OCI-LY3 (cell line): Measurements from ENCODE around the gene NMNAT1.
A peak's percentile ranks its signal among the peaks of the same experiment; 100 is the strongest.

ENCODE experiments used
- H2AFZ ChIP-seq: fragments of 200-600, 300-600 bp; shearing (Covaris generic); 2 replicates; pipeline ENCODE4 v1.6.0; 2014; ENCODE audit warnings: antibody characterized with exemption, low read depth, low read length
- H3K27ac ChIP-seq: fragments of 200-600, 300-600 bp; sonication (generic); 2 replicates; pipeline ENCODE4 v1.5.1; 2014; ENCODE audit warnings: mild to moderate bottlenecking, low read length, moderate library complexity, mixed read lengths
- H3K27me3 ChIP-seq: fragments of 200-600, 300-600 bp; sonication (generic); 2 replicates; pipeline ENCODE4 v1.6.1; 2014; ENCODE audit warnings: low read depth, low read length, mixed read lengths
- H3K36me3 ChIP-seq: fragments of 200-600, 300-600 bp; sonication (generic); replicated peaks from 2 replicates; pipeline ENCODE3; 2014; ENCODE audit warnings: low read depth, low read length, mixed read lengths
- H3K4me1 ChIP-seq: fragments of 300-600, 200-600 bp; sonication (generic); 2 replicates; pipeline ENCODE4 v1.6.1; 2014; ENCODE audit warnings: low read length, mixed read lengths
- H3K4me2 ChIP-seq: fragments of 200-600, 300-600 bp; sonication (generic); 2 replicates; pipeline ENCODE4 v1.6.1; 2014; ENCODE audit warnings: low read length, mixed read lengths
- H3K4me3 ChIP-seq: fragments of 300-600, 200-600 bp; sonication (generic); 2 replicates; pipeline ENCODE4 v1.5.1; 2014; ENCODE audit warnings: antibody characterized with exemption, mild to moderate bottlenecking, low read length, moderate library complexity
- H3K79me2 ChIP-seq: fragments of 300-600, 200-600 bp; shearing (Covaris generic); 2 replicates; pipeline ENCODE4 v1.6.1; 2014; ENCODE audit warnings: mild to moderate bottlenecking, low read length, mixed read lengths
- H3K9ac ChIP-seq: fragments of 300-600, 200-600 bp; shearing (Covaris generic); 2 replicates; pipeline ENCODE4 v1.6.0; 2014; ENCODE audit warnings: mild to moderate bottlenecking, low read length, moderate library complexity
- H3K9me3 ChIP-seq: fragments of 200-600, 300-600 bp; shearing (Covaris generic); 2 replicates; pipeline ENCODE4 v1.6.1; 2014; ENCODE audit warnings: low read length, mixed read lengths; ENCODE audit not compliant: insufficient read depth
- H4K20me1 ChIP-seq: fragments of 200-600, 300-600 bp; sonication (generic); 2 replicates; pipeline ENCODE4 v1.6.1; 2016; ENCODE audit warnings: low read length, mixed read lengths; ENCODE audit not compliant: insufficient read depth
- EZH2phosphoT487 ChIP-seq: fragments of 200-600 bp; shearing (Covaris generic); IDR thresholded peaks from 2 replicates; pipeline ENCODE4 v1.6.1; 2018; ENCODE audit warnings: antibody characterized with exemption, mixed run types, low read depth
- TF ChIP-seq, protein P1 (sequence below): fragments of 200-600, 300-600 bp; sonication (generic); IDR thresholded peaks from 2 replicates; pipeline ENCODE4 v1.5.1; 2014; ENCODE audit warnings: antibody characterized with exemption, low read length, low read depth

Gene NMNAT1

DNA sequence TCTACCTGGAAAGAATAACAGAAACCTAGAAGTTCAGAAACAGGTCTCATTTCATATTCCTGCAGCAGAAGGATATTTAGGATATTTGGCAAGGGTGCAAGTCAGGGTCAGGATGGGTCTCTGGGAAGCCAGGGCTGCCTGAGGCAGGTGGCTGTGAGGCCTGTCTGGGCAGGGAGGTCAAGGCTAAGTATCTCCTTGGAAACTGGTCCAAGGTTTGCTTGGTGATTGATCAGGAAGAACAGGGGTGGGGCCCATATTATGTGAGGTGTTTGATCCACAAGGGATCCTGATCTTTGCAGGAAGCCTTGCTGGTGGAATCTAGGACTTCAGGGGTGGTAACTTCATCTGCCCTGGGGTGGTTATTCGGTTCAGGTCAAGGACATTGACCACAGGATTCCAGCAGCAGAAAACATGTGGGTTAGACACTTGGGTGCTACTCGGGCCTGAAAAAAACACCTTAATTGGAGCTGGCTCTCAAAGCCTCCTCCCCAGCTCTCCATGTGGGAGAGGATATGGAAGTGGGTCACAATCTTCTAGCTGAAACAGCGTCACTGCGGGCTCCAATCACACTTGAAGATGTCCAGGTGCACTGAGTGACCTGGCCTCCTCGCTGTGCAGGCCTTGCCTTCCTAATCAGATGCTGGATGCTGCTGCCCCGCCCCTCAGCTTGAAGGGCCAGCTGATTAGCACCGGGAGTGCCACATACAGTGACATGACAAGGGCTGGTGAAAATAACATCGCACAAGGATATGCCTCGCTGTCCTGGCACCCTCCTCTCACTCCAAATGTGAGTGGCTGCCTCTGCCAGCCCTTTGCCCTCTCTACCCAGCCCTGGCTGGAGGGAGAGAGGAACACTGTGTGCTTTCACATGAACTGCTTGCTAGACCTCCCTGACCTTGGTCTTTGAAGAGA lies 41.9 kb upstream of the NMNAT1 start:
- no peaks in the 10 kb centered on the region for H3K79me2 ChIP-seq
- no peaks in the 10 kb centered on the region for H4K20me1 ChIP-seq
- H3K4me2 ChIP-seq, result peak overlapping the region; percentile 74; the same call in 1 of the 2 replicates
- peaks cover 36% of the 10 kb centered on the region for H3K4me1 ChIP-seq
- H3K9ac ChIP-seq, result no peak overlapping the region; the same call in 1 of the 2 replicates
- no peaks in the 10 kb centered on the region for H3K9me3 ChIP-seq
- H3K36me3 ChIP-seq, result no peaks in the 10 kb centered on the region
- H3K4me3 ChIP-seq, result no peak overlapping the region
- H3K27me3 ChIP-seq, result no peaks in the 10 kb centered on the region
- H2AFZ ChIP-seq, result no peak overlapping the region
- H3K27ac ChIP-seq, result no peak overlapping the region
- TF ChIP-seq, protein P1, sequence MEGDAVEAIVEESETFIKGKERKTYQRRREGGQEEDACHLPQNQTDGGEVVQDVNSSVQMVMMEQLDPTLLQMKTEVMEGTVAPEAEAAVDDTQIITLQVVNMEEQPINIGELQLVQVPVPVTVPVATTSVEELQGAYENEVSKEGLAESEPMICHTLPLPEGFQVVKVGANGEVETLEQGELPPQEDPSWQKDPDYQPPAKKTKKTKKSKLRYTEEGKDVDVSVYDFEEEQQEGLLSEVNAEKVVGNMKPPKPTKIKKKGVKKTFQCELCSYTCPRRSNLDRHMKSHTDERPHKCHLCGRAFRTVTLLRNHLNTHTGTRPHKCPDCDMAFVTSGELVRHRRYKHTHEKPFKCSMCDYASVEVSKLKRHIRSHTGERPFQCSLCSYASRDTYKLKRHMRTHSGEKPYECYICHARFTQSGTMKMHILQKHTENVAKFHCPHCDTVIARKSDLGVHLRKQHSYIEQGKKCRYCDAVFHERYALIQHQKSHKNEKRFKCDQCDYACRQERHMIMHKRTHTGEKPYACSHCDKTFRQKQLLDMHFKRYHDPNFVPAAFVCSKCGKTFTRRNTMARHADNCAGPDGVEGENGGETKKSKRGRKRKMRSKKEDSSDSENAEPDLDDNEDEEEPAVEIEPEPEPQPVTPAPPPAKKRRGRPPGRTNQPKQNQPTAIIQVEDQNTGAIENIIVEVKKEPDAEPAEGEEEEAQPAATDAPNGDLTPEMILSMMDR, result no peak
- TF ChIP-seq EZH2phosphoT487, result no peak

- no peak overlapping the region for H3K27ac ChIP-seq
- H2AFZ ChIP-seq, result no peak overlapping the region
- H3K4me3 ChIP-seq, result no peak overlapping the region
- TF ChIP-seq, protein P1, result no peak
- no peak for TF ChIP-seq EZH2phosphoT487
- no peak overlapping the region for H3K9ac ChIP-seq
- no peaks in the 10 kb centered on the region for H3K79me2 ChIP-seq
- no peaks in the 10 kb centered on the region for H3K9me3 ChIP-seq
- H3K27me3 ChIP-seq, result no peaks in the 10 kb centered on the region
- H3K4me1 ChIP-seq, result peaks cover 36% of the 10 kb centered on the region
- no peak overlapping the region for H3K4me2 ChIP-seq
- no peaks in the 10 kb centered on the region for H3K36me3 ChIP-seq
- H4K20me1 ChIP-seq, result no peaks in the 10 kb centered on the region
These were observed 41.2 kb upstream of the NMNAT1 start for GRCh38 chr1:9902060-9902452.

GRCh38 chr1:9903801-9904527 lies 39.3 kb upstream of the NMNAT1 start:
- peaks cover 38% of the 10 kb centered on the region for H3K4me1 ChIP-seq
- peak overlapping the region; percentile 25; the same call in 1 of the 2 replicates for H3K9ac ChIP-seq
- TF ChIP-seq EZH2phosphoT487, result no peak
- TF ChIP-seq, protein P1, result no peak
- H2AFZ ChIP-seq, result no peak overlapping the region
- peak overlapping the region; percentile 83 for H3K27ac ChIP-seq
- H3K36me3 ChIP-seq, result no peaks in the 10 kb centered on the region
- no peaks in the 10 kb centered on the region for H4K20me1 ChIP-seq
- H3K27me3 ChIP-seq, result no peaks in the 10 kb centered on the region
- H3K4me2 ChIP-seq, result peak overlapping the region; percentile 67
- no peaks in the 10 kb centered on the region for H3K79me2 ChIP-seq
- H3K9me3 ChIP-seq, result no peaks in the 10 kb centered on the region
- H3K4me3 ChIP-seq, result peak overlapping the region; percentile 20; the same call in 1 of the 2 replicates

DNA sequence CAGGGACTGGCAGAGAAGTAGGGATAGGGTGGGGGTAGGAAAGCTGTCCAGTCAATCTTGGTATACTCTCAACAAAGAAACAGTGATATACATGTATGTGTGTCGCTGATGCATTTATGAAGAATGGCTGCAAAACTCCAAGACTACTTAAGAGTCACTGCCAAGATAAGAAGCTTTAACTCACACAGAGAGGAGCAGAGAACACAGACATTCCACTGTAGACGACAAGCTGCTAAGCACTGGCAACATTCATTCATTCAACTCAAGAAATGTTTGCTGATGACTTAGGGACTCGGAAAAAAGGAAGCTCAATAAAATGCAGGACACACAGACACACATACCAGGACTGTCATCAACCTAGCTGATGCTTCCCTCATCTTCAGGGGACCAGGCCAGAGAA lies 38.7 kb upstream of the NMNAT1 start:
- no peaks in the 10 kb centered on the region for H3K27me3 ChIP-seq
- peak overlapping the region; percentile 67 for H3K4me2 ChIP-seq
- H3K27ac ChIP-seq, result no peak overlapping the region
- H3K4me3 ChIP-seq, result no peak overlapping the region
- no peaks in the 10 kb centered on the region for H3K9me3 ChIP-seq
- H3K79me2 ChIP-seq, result no peaks in the 10 kb centered on the region
- peaks cover 43% of the 10 kb centered on the region for H3K4me1 ChIP-seq
- no peaks in the 10 kb centered on the region for H4K20me1 ChIP-seq
- H2AFZ ChIP-seq, result no peak overlapping the region
- H3K9ac ChIP-seq, result no peak overlapping the region
- TF ChIP-seq EZH2phosphoT487, result no peak
- TF ChIP-seq, protein P1, result no peak
- H3K36me3 ChIP-seq, result no peaks in the 10 kb centered on the region
